Retina (tissue), 1 donor: Measurements from ENCODE around the gene SCYGR6.
"Not testable (repeated sequence)": the region's sequence is repeated elsewhere in the genome, so short reads cannot be mapped to it uniquely, and the experiment has no call there.

Experiments used
- DNase-seq: peaks from one replicate; pipeline ENCODE4 v3.0.0-alpha.2; 2016

The SCYGR6 gene, protein sequence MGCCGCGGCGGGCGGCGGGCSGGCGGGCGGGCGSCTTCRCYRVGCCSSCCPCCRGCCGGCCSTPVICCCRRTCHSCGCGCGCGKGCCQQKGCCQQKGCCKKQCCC

DNA sequence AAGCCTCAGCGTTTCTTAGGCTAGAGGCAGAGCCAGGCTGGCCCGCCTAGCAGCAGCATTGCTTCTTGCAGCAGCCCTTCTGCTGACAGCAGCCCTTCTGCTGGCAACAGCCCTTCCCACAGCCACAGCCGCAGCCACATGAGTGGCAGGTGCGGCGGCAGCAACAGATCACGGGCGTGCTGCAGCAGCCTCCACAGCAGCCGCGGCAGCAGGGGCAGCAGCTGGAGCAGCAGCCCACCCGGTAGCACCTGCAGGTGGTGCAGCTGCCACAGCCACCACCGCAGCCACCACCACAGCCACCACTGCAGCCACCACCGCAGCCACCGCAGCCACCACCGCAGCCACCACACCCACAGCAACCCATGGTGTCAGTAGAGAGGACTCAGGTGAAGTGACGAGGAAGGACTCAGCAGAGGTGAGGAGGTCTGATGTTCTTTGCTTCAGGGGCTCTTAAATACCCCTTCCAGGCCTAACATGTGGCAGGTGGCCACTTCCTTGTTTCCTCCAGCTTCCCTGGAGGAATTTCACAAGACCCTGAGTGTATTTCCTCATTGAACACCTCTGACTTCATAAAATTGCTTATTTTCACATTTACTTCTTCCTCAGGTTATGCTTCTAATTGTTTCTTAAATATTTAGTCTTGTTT lies at the start of gene SCYGR6:
SCYGR6 (minus strand) TSS at position 364 of the 646 bp plus-strand sequence; CDS start at position 364, 0 bp downstream.
- no peak for DNase-seq

- DNase-seq, result no peak
Measured at GRCh38 chr2:227774011-227774624, 49.6 kb upstream of the SCYGR6 start.

- no peak for DNase-seq
Measured at GRCh38 chr2:227772932-227773331, 48.4 kb upstream of the SCYGR6 start.

DNA sequence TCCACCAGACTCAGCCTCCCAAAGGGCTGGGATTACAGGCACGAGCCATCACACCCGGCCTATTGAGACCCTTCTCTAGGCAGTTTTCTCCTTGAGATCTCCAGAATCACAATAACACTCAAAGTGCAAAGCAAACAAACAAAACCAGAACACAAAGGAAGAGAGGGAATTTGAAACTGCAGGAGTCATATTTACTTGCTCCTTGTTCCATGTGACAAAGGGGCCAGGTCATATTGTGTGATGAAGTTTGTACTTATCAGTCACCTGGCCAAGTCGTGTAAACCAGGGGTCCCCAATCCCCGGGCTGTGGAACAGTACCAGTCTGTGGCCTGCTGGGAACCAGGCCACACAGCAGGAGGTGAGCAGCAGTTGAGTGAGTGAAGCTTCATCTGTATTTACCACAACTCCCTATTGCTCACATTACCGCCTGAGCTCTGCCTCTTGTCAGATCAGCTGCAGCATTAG lies 47.7 kb upstream of the SCYGR6 start:
- no peak for DNase-seq

DNA sequence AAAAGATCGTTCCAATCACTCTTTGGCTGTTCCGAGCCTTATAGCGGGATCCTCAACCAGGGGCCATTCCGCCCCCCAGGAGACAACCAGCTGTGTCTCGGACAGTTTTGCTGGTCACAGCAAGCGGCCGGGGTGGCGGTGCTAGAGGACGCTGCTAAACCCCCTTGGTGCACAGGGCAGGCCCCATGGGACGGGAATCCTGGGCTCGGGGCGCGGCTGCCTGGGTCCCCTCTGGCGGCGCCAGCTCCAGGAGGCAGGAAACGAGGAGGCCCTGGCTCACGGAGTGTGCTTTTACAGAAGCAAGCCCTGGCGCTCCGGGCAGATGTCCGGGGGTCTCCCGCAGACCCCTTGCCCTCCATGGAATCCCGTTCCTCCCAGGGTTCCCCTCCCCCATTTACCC lies 43.3 kb upstream of the SCYGR6 start:
- no peak for DNase-seq

GRCh38 chr2:227766373-227766883 lies 41.9 kb upstream of the SCYGR6 start:
- peak; percentile 84 for DNase-seq

DNA sequence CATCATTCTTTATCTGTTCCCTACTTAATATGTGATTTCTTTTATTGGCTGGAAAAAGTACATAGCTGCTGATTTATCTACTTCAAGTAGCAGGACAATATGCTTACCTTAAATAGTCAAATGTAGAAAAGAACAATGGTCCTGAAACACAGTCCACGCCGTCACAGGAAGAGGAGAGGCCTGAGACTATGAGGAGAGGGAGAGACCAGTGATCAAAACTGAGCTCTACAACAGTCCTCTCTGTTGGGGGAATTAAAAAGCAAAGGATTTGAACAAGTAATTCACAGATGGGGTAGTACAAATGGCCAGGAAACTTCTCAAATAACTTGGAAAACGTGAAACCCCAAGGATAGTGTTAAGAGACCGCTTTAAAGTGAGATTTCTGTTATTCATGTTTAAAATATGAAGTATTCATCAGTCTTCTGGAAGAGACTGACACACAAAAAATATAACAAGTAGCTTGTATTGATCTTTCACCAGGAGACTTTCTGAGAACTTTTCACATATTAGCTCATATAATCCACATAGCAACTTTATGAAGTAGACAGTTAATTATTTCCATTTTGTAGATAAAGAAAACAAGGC lies 41.3 kb upstream of the SCYGR6 start:
- DNase-seq, result no peak

DNA sequence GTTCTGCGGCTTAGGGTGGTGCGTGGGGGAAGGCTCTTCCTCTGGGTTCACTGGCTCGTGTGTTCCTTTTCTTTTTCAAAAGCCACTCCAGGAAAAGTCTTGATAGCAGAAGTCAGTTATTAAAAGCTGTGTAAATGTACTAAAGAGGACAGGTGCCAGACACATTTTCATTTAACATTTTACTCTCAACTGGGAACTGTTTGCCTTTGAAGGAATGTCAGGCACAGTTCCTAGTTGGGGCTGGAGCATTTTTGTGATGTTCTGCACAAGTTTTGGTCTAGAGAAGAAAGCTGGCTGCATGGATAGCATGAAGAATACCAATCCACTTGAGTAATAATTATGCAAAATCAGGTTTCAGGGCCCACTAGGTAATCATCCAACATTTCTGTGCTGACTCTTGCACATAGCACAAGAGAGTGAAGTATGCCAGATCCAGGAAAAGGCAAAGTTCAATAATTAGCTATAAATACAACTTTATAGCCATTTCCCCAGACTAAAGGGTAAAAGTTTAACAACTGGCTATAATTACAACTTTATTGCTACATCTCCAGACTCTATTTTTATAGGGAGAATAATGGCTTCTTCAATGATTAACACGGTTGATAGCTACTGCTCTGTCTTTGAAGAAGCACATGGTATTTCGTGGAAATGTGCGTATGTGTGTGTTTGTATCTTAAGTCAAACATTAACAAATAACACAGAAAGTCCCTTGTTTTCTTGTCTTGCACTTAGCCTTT lies 37.4 kb upstream of the SCYGR6 start:
- no peak for DNase-seq

GRCh38 chr2:227759411-227760118 lies 35.0 kb upstream of the SCYGR6 start:
- DNase-seq, result peak; percentile 29

DNA sequence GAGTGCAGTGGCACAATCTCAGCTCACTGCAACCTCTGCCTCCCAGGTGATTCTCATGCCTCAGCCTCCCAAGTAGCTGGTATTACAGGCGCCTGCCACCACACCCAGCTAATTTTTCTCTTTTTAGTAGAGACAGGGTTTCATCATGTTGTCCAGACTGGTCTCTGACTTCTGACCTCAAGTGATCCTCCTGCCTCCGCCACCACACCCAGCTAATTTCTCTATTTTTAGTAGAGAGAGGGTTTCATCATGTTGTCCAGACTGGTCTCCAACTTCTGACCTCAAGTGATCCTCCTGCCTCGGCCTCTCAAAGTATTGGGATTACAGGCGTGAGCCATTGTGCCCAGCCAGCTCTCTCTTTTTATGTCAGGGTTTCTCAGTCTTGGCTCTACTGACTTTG lies 31.7 kb upstream of the SCYGR6 start:
- DNase-seq, result not testable (repeated sequence)

DNA sequence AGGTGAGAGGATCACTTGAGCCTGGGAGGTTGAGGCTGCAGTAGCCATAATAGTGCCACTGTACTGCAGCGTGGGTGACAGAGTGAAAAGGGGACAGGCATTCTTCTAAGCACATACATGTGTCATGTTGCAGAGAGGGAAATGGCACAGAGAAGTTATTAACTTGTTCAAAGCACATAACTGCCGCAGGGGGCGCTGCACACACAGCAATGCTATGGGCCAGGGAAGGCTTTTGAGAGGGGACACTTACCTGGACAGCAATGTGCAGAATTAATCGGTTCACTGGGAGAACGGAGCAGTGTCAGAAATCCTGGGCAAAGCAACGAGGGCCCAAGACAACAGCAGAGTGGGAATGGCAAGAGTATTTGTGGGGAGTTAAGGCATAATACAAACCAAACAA lies 23.5 kb upstream of the SCYGR6 start:
- DNase-seq, result no peak

DNA sequence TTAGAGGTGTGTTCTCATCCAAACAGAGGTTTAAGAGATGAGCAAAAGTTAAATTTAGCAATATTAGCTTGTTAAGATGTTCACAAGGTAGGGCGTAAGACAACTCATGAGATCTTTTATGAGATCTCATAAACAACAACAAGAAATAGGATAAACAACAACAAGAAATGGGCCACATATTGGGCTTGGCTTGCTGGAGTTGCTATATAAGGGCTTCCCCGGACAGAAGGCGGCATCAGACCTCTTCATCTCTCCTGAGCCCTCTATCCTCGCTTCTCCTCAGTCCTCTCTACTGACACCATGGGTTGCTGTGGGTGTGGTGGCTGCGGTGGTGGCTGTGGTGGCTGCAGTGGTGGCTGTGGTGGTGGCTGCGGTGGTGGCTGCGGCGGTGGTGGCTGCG lies 21.0 kb upstream of the SCYGR6 start, which contains the start of gene SCYGR8:
SCYGR8 (plus strand) TSS at position 301 of the 400 bp plus-strand sequence; CDS start at position 301, 0 bp downstream.
- no peak for DNase-seq

DNA sequence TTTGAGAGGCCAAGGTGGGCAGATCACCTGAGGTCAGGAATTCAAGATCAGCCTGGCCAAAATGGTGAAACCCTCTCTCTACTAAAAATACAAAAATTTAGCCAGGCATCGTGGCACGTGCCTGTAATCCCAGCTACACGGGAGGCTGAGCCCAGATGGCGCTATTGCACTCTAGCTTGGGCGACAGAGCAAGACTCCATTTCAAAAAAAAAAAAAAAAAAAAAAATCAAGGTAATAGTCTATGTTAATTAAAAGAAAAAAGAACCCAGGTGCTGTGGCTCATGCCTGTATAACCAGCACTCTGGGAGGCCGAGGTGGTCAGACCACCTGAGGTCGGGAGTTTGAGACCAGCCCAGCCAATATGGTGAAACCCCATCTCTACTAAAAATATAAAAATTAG lies 16.1 kb upstream of the SCYGR6 start:
- not testable (repeated sequence) for DNase-seq

GRCh38 chr2:227739351-227739750 lies 14.8 kb upstream of the SCYGR6 start:
- no peak for DNase-seq

- DNase-seq, result no peak
Measured at GRCh38 chr2:227728035-227728434, 3.5 kb upstream of the SCYGR6 start, which contains the start of gene SCYGR7. Gene SCYGR7, plus strand, starts transcription at chr2:227728335. Its CDS starts 0 bp downstream, at chr2:227728335.

- DNase-seq, result not testable (repeated sequence)
Measured at GRCh38 chr2:227722821-227723220, 1.7 kb downstream of the SCYGR6 start.

- no peak for DNase-seq
Measured at GRCh38 chr2:227720680-227721079, 3.9 kb downstream of the SCYGR6 start.

DNA sequence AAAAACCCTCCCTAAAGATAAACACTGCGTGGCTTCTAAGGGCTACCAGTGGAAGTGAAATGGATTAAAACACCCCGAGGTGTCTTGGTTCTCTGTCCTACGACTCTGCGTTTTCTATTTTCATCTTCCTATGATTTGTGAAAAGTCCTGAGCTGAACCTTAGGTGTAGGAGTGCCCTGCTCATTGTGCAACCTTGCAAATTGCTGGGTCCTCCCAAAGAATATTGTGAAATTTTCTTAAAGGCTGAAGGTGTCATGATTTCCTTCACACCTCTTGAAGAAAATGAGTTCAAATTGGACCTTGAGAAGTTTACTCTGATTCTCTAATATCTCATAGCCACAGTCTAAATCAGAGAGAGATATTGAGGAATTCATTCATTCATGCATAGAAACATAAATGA lies 4.9 kb downstream of the SCYGR6 start:
- DNase-seq, result no peak

- peak; percentile 91 for DNase-seq
Measured at GRCh38 chr2:227717687-227718567, 6.6 kb downstream of the SCYGR6 start, which contains the start of gene SLC19A3. Gene SLC19A3, minus strand, starts transcription at chr2:227718028. Its CDS starts 15,710 bp downstream, at chr2:227702318.

DNA sequence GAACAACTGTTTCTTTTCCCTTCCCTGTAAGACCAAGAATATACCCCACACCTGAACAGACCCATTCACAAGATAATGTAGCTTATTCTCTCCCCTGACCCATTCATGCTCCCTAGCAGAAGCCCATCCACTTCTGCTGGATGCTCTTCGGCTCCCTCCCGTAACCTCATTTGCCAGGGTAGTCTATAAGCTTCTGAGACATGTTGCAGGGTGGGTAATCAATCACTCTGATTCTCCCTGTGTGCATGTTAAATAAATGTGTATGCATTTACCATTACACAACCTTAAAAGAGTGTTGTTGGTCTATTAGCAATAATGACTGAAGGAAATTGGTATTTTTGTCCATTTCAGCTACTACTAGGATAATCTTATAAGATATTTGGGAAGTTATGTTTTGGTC lies 8.1 kb downstream of the SCYGR6 start:
- DNase-seq, result no peak

DNA sequence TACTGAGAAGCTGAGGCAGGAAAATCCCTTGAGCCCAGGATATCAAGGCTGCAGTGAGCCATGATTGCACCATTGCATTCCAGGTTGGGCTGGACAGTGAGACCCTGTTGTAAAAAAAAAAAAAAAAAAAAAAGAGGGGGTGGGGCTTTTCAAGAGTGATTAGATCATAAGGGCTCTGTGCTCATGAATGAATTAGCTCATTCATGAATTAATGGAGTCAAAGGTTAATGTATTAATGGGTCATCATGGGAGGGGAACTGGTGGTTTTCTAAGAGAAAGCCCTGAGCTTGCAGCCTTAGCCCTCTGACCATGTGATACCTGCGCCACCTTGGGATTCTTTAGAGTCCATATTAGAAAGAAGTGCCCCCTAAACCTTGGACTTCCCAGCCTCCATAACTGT lies 11.3 kb downstream of the SCYGR6 start:
- no peak for DNase-seq
